ENCODE measurements around the gene AFF2.

DNA sequence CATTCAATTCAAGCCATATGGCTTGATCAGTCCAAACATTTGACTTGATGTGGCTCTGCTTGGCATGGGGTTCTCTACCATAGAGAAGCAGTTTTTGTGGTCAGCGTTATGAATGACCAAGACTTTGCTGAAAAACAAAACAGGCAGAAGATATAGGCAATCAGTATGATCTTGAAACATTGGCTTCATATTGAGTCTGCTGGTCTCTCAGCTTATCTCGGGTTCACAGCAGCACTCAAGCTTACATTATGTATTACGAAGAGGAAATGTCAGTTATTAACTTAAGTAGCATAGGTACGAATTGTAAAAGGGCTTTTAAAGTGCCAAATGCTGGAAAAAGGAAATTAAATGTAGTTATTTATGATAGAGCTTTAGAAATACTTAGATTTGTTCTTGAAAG is 99.0 kb downstream of the AFF2 start:
- TF ChIP-seq CTCF (IDR thresholded peaks at IDR 0.05), result no peak
- TF ChIP-seq EP300 (IDR thresholded peaks at IDR 0.05), result no peak
